GM21423 (cell line): ENCODE results near the gene BLVRB.
A peak's percentile ranks its signal among the peaks of the same experiment; 100 is the strongest.

Experiments used
- ATAC-seq: cut with Tn5 transposase; IDR thresholded peaks from one replicate; pipeline ENCODE4 v1.9.1; 2021; ENCODE audit warnings: mild to moderate bottlenecking, moderate library complexity; ENCODE audit not compliant: unreplicated experiment

Gene BLVRB

GRCh38 chr19:40424637-40425449, 40.7 kb downstream of the BLVRB start:
- ATAC-seq, result peak; percentile 6

DNA sequence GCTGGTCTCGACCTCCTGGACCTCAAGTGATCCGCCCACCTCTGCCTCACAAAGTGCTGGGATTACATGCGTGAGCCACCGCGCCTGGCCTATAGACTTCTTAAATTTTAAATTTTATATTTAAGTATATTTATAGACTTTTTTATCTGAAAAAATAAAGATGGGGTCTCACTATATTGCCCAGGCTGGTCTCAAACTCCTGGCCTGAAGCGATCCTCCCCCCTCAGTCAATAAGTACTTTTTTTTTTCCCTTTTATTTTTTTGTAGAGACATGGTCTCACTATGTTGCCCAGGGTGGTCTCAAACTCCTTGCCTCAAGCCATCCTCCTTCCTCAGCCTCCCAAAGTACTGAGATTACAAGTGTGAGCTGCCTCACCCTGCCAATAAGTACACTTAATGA, 41.6 kb downstream of the BLVRB start:
- no peak for ATAC-seq

GRCh38 chr19:40422748-40423566, 42.6 kb downstream of the BLVRB start:
- no peak for ATAC-seq

- ATAC-seq, result no peak
Observed at GRCh38 chr19:40421993-40422747, 43.4 kb downstream of the BLVRB start.

GRCh38 chr19:40420766-40421765, 44.5 kb downstream of the BLVRB start:
- ATAC-seq, result peak; percentile 36

DNA sequence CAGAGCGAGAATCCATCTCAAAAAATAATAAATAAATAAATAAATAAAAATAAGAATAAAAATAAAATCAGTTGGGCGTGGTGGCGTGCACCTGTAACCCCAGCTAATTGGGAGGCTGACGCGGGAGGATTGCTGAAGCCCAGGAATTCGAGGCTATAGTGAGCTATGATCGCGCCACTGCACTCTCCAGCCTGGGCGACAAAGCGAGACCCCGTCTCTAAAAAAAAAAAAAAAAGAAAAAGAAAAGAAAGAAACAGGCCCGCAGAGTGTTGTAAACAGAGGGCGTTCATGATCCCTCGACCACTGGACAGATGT, 45.1 kb downstream of the BLVRB start:
- no peak for ATAC-seq

- no peak for ATAC-seq
Observed at GRCh38 chr19:40419780-40420179, 45.8 kb downstream of the BLVRB start.

GRCh38 chr19:40419066-40419612, 46.4 kb downstream of the BLVRB start:
- no peak for ATAC-seq

DNA sequence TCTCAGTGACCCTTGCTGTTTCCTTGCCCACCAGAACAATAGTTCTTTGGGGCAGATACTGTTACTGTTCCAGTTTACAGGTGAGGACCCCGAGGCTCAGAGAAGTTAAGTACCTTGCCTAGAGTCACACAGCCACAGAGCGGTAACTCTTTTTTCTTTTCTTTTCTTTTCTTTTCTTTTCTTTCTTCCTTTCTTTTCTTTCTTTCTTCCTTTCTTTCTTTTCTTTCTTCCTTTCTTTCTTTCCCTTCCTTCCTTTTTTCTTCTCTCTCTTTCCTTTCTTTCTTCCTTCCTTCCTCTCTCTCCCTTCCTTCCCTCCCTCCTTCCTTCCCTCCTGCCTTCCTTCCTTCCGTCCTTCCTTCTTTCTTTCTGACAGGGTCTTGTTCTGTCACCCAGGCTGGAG, 47.5 kb downstream of the BLVRB start:
- no peak for ATAC-seq

- ATAC-seq, result no peak
Observed at GRCh38 chr19:40417643-40417981, 47.9 kb downstream of the BLVRB start.

DNA sequence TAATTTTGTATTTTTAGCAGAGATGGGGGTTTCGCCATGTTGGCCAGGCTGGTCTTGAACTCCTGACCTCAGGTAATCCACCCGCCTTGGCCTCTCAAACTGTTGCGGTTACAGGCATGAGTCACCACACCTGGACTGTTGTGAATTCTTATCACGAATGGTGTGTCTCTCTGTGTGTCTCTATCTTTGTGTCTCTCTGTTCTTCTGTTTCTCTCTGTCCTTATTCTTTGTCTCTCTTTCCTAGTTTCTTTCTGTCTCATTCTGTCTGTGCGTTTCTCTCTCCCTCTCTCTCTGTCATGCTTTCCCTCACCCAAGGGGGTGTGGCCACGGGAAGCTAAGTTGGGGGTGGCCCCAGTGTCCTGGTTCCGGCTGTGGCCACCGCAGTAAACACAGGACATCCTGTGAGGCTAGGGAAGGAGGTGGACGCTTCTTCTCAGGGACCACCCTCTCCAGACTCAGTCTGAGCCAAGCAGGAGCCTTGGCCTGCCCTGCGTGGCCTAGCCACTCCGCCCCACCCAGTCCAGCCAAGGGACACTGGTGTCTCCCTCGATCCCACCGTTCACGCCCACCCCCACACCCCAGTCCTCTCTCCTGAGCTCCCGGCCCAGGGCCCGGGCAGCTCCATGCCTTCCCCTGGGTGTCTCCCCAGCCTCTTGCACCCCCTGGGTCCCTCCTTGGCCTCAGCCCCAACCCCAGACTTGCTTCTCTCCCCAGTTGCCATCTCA, 48.5 kb downstream of the BLVRB start:
- no peak for ATAC-seq

GRCh38 chr19:40415768-40416167, 49.8 kb downstream of the BLVRB start:
- no peak for ATAC-seq

- ATAC-seq, result no peak
Observed at GRCh38 chr19:40414542-40415535, 50.7 kb downstream of the BLVRB start.

DNA sequence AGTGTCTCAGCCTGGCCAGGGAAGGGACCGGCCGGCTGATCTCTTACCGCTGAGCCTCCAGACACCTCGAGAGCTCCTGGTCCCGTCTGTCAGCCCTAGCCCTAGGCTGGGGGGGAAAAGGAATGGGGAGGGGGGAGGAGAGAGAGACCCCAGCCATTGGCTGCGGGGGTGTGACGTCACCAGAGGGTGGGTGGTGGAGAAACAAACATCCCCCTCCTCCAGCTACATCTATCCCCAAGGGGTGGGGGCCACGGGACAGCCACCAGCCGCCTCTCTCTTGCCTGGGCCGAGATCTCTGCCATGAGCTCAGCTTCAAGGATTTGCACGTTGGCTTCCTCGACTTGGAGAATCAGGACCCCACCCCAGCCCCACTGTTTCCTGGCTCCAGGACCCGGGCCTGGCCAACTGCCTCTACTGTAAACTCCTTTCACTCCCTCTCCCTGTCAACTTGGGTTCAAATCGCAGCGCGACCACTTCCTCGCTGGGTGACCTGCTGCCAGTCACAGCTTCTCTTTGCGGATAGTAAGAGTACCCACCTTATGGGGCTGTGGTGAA, 52.2 kb downstream of the BLVRB start, which contains the start of gene PRX:
TSS of gene PRX (minus strand) at position 88 of the 555 bp plus-strand sequence. CDS start 5,446 bp downstream, outside the sequence.
- no peak for ATAC-seq

DNA sequence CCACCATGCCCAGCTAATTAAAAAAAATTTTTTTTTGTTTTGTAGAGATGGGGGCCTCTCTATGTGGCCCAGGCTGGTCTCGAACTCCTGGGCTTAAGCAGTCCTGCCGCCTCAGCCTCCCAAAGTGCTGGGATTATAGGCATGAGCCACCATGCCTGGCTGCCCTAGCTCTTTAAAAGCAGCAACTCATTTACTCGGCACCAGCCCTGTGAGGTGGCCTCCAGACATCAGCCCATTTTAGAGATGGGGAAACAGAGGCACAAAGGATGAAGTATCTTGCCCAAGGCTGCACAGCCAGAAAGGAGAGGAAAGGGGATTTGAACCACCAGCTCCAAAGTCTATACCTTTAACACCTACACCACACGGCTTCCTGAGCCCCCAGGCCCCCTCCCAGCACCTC, 52.7 kb downstream of the BLVRB start:
- no peak for ATAC-seq

GRCh38 chr19:40411958-40412499, 53.5 kb downstream of the BLVRB start:
- ATAC-seq, result no peak

DNA sequence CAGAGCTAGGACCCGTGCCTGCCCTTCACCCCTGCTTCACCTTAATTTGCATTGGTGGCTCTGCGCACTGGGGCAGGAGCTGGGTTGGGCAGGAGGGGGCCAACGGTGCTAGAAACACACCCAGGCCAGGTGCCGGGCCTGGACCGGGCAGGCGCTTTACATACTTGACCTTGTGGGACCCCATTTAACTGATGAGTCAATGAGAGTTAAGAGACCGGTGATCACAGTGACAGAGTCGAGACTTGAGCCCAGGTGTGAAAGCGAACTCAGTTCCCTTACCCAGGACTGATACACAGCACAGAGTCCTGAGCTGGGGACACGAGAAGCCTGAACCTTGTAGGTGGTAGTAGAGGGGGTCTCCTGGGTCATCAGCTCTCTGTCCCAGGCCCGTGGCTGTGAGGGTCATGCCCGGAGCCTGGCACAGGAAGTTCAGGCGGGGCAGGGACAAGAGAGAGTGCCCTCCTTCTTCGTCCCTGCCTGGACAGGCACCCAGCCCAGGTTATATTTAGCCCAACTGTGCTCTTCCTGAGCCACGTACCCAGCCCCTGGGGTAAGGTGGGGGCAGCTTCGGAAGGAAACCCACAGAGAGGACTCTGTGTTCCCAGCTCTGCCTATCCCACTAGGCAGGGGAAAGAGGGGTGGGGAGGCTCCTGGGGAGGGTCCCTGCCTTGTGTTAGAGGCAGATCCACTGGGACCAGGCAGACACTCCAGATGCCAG, 54.3 kb downstream of the BLVRB start:
- ATAC-seq, result no peak
